Psoas muscle (tissue), 8 donors: ENCODE data around the gene AKR1C3. TPM values are rescaled to one million over a fixed set of nuclear protein-coding genes. Genes with fewer than 3 reads are reported as not detected.

Experiments used
- ATAC-seq, 4 donors: fragments of 200-7000 bp; cut with Tn5 transposase; one replicate each; pipeline ENCODE4 v1.9.1; 2020; ENCODE audit warnings: moderate library complexity in 3 of 4, mild to moderate bottlenecking in 2 of 4
- DNase-seq, 2 donors: peaks; one replicate each; pipeline ENCODE4 v3.0.0-alpha.2; 2020
- H3K27ac ChIP-seq: fragments of 200-600 bp; one replicate; pipeline ENCODE4 v1.8.0; 2022
- H3K27me3 ChIP-seq, 3 donors: fragments of 200-600 bp in 1 of 3; one replicate each; pipeline versions ENCODE4 v1.6.1 to v1.8.0; 2013 to 2022; ENCODE audit warnings: low read length in 2 of 3, mild to moderate bottlenecking in 2 of 3, moderate library complexity in 1 of 3; ENCODE audit not compliant: insufficient read depth in 3 of 3
- H3K36me3 ChIP-seq, 2 donors: fragments of 200-600 bp in 1 of 2; one replicate each; pipeline versions ENCODE4 v1.6.1 to v1.8.0; 2013 to 2022; ENCODE audit warnings: low read depth in 1 of 2, mild to moderate bottlenecking in 1 of 2, moderate library complexity in 1 of 2; ENCODE audit not compliant: insufficient read depth in 1 of 2
- H3K4me1 ChIP-seq: fragments of 200-600 bp; one replicate; pipeline ENCODE4 v1.8.0; 2022
- H3K4me3 ChIP-seq: fragments of 200-600 bp; one replicate; pipeline ENCODE4 v1.8.0; 2022; ENCODE audit warnings: mild to moderate bottlenecking
- H3K9me3 ChIP-seq: fragments of 200-600 bp; one replicate; pipeline ENCODE4 v1.8.0; 2022
- CTCF ChIP-seq: fragments of 200-600 bp; IDR thresholded peaks from one replicate; pipeline ENCODE4 v1.8.0; 2022; ENCODE audit warnings: antibody characterized with exemption
- WGBS, 3 donors: extraction: QIAGEN DNeasy Blood & Tissue Kit; methylation state at CpG; one replicate each; pipeline versions ENCODE4 v1.1.6 to v1.1.7; 2013; 5-methylcytosine and 5-hydroxymethylcytosine counted together
- intact Hi-C, 2 donors: fragments of 100-400 bp; cut with DNase I; formaldehyde crosslinking; loops; one replicate each; pipeline versions ENCODE4 v1.11.0 to v1.14.2; 2022
- polyA plus RNA-seq, 3 donors: library from polyadenylated mRNA; stranded (reverse); fragments of 200-250 nt; gene quantifications; one replicate each; pipeline ENCODE4 v1.2.3, GENCODE V29; 2013
- total RNA-seq, 4 donors: library from RNA; stranded (reverse); fragmentation: NEBNext Ultra II Directional in 2 of 4; extraction: Animal tissue kit (Norgen Biotek cat#: 25700) in 2 of 4; gene quantifications; one replicate each; pipeline versions ENCODE4 v1.2.1 to v1.2.4, GENCODE V29; 2021 to 2023
- donor health status: healthy with polysubstance abuse.
- donor health status: DM: no; HTN: no; CAD: no; lungs with moderate emphysema.
- donor health status: Bipolar disorder and iron deficiency.
- donor health status: healthy.
- donor health status: DM: yes; HTN: yes; CAD: no.
- donor health status: DM: no; HTN: no; CAD: no.
- donor health status: DM: no; HTN: no; CAD: no.
- donor health status: DM: yes; HTN: yes; CAD: no.

AKR1C3 gene
- total and polyA plus RNA-seq, 7 donors = 16.6 to 1,247 (median 33.7) TPM

- no peaks in the 10 kb centered on the region for H3K4me1 ChIP-seq
- DNase-seq = no peak
- no peak for TF ChIP-seq CTCF
- H3K36me3 ChIP-seq = no peaks in the 10 kb centered on the region
- ATAC-seq = no peak
- WGBS, 3 donors = 91 to 95% (median 93%) methylated on average over 2 of the region's 2 CpGs
- H3K4me3 ChIP-seq = no peak overlapping the region
- intact Hi-C loops = no loop called here
- H3K27ac ChIP-seq = no peak overlapping the region
- no peaks in the 10 kb centered on the region for H3K27me3 ChIP-seq
- peaks cover 7% of the 10 kb centered on the region for H3K9me3 ChIP-seq
Observed at GRCh38 chr10:5088703-5089261, 5.4 kb upstream of the AKR1C3 start.

- DNase-seq = no peak
- 61 to 66% (median 66%) methylated on average over 4 of the region's 4 CpGs for WGBS, 3 donors
- H3K36me3 ChIP-seq = no peaks in the 10 kb centered on the region
- peaks cover 7% of the 10 kb centered on the region for H3K9me3 ChIP-seq
- no peaks in the 10 kb centered on the region for H3K4me1 ChIP-seq
- H3K27me3 ChIP-seq = no peaks in the 10 kb centered on the region
- no peak for ATAC-seq
- TF ChIP-seq CTCF = no peak
- H3K4me3 ChIP-seq = no peak overlapping the region
- no peak overlapping the region for H3K27ac ChIP-seq
- intact Hi-C loops = loop anchor here (10.0 kb wide), 3 partner anchors 75 to 195 kb away; no protein-coding TSS in a partner anchor
Observed at GRCh38 chr10:5089865-5090264, 4.3 kb upstream of the AKR1C3 start.

- H3K9me3 ChIP-seq = peaks cover 7% of the 10 kb centered on the region
- intact Hi-C loops = loop anchor here (10.0 kb wide), 3 partner anchors 76 to 194 kb away; no protein-coding TSS in a partner anchor
- H3K4me3 ChIP-seq = no peak overlapping the region
- H3K36me3 ChIP-seq = no peaks in the 10 kb centered on the region
- no peaks in the 10 kb centered on the region for H3K4me1 ChIP-seq
- no peak for TF ChIP-seq CTCF
- DNase-seq (no peak), ATAC-seq (peak in 1 of 4 donors; percentile 29)
- no peaks in the 10 kb centered on the region for H3K27me3 ChIP-seq
- H3K27ac ChIP-seq = no peak overlapping the region
Observed at GRCh38 chr10:5090551-5090950, 3.7 kb upstream of the AKR1C3 start.

GRCh38 chr10:5091196-5091595 is 3.0 kb upstream of the AKR1C3 start:
- H3K4me3 ChIP-seq = no peak overlapping the region
- intact Hi-C loops = loop anchor here (10.0 kb wide), 3 partner anchors 76 to 194 kb away; no protein-coding TSS in a partner anchor
- no peaks in the 10 kb centered on the region for H3K27me3 ChIP-seq
- peaks cover 7% of the 10 kb centered on the region for H3K9me3 ChIP-seq
- no peak for ATAC-seq
- 58 to 59% (median 59%) methylated on average over 3 of the region's 3 CpGs for WGBS, 3 donors
- no peaks in the 10 kb centered on the region for H3K4me1 ChIP-seq
- no peaks in the 10 kb centered on the region for H3K36me3 ChIP-seq
- no peak overlapping the region for H3K27ac ChIP-seq
- TF ChIP-seq CTCF = no peak
- DNase-seq = no peak

GRCh38 chr10:5092375-5092774 is 1.8 kb upstream of the AKR1C3 start:
- Histone ChIP-seq H3K4me3 (no peak overlapping the region), H3K9me3 (peaks cover 7% of the 10 kb centered on the region), H3K27me3 (no peaks in the 10 kb centered on the region), H3K27ac (no peak overlapping the region), H3K36me3 (peaks cover 0 to 8% of the 10 kb centered on the region in 2 donors), H3K4me1 (no peaks in the 10 kb centered on the region)
- TF ChIP-seq CTCF = no peak
- intact Hi-C loops = loop anchor here (10.0 kb wide), 3 partner anchors 78 to 192 kb away; no protein-coding TSS in a partner anchor
- 70 to 92% (median 71%) methylated on average over 2 of the region's 2 CpGs for WGBS, 3 donors
- ATAC-seq (no peak), DNase-seq (no peak)
